NOMO-1 treated with DMSO at 0.1 percent for 48 hours (cell line): Measurements from ENCODE around the gene C6orf132.
"Not testable (repeated sequence)": the region's sequence is repeated elsewhere in the genome, so short reads cannot be mapped to it uniquely, and the experiment has no call there.

Experiments
- DNase-seq: peaks from one replicate; lab custom pipeline; 2025; ENCODE audit not compliant: unreplicated experiment; lab: John Stamatoyannopoulos, UW

Gene C6orf132, protein sequence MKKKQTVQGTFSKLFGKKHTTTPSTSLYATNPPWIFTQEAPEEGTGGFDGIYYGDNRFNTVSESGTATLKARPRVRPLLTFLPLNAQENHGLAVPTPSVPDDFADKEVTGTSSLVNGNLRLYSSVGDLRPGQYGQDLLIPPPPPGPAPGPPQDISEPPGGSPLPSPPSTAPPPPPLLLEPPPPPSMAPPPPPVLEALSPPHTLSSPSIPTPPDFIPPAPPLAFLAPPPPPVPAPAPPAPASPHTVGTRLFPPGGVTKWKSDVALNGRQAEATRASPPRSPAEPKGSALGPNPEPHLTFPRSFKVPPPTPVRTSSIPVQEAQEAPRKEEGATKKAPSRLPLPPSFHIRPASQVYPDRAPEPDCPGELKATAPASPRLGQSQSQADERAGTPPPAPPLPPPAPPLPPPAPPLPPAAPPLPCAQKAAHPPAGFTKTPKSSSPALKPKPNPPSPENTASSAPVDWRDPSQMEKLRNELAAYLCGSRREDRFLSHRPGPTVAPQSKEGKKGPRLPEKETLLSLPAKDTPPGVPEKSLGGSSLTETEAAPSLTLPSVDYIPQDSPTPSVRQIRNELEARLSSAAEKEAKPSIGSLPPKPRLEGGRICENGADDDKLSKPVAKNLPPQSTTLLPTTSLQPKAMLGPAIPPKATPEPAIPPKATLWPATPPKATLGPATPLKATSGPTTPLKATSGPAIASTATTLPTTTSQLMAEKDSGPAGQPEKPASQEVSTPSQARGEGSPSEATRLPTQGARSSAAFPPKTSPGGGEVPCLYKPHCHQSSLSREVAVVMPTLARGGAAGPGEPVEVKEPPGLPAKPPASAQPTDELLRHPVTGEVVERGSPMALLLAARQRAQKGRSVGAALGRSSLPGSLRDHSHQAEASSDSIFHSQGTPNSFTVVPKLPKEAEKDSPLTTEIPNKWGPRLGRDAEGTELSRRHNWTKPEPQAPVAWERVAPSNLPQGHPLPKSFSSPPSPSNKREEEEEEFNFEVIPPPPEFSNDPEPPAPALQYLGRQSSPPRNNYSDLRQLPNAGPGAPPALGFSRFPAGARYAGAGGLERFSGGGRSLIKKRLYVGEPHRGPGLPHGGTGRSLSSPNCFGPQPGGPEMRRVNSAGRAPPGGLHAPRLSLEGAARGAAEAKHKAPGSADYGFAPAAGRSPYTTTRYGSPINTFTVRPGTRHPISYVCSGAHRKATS

DNA sequence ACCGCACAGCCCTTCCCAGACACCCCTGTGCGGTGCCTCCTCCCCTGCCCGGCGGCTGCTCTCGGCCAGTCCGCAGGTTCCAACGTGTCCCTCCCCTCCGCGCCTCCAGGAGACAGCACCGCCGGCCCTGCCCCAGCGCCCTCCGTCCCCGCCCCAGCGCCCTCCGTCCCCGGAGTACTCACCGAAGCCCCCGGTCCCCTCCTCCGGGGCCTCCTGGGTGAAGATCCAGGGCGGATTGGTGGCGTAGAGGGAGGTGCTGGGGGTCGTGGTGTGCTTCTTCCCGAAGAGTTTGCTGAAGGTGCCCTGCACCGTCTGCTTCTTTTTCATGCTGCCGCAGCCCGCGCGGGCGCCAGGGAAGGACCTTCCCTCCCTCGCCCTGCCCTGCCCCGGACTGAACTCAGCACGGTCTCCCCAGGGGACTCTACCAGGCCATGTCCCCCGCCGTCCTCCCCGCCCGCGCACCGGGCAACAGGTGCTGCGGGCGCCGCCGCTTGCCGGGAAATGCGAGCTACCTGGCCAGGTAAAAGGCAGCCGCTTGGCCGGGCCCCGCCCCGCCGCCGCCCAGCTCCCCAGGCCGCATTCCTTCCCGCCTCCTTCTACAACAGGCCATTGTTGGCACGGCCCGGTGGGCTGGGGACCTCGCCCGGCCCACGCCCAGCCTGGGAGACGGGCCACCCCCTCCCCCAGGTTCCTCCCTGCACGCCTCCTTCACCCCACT is at the start of gene C6orf132:
Gene C6orf132, minus strand, starts transcription at position 503 of the 718 bp plus-strand sequence. Its CDS starts 176 bp downstream, at position 327.
- peak; percentile 23 for DNase-seq

DNA sequence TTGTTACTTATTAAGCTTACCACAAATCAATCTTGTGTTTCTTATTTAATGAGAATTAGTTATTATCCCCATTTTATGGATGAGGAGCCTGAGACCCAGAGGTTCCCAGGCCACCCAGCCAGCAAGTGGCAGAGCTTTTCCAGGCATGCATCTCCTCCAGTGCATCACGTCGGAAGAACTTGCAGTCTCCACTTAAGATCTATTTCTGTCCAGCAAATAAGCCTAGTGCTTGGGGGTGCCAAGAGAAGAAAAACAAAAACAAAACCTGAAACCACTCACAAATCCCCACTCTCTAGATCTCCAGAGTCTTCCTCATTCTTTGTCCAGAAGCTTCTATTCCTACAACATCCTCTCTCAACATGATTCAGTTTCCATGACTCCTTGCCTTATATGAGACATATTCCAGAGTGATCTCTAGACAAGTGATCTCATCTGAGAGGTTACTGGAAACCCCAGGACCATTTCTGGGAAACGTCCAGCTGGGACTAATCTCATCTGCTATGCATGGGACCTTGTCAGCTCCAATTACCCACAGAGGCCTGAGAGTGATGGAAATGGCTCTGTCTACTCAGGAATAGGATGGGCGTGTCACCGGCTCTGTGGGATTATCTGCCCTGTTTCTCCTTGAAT is 48.2 kb upstream of the C6orf132 start:
- no peak for DNase-seq

DNA sequence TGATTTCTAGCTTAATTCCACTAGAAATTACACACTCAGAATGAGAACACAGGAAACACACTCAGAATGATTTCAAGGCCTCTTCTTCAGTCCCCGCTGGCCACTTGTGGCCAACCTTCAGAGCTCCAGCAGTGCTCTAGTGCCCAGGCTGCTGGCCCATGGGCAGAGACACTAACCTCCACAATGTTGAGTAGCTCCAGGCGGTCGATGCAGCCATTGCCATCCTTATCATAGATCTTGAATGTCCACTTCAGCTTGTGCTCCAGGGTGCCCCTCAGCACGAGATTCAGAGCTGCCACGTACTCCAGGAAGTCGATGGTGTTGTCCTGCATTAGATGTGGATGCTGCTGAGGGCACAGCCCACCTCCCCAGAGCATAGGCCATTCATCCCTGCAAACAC is 46.0 kb upstream of the C6orf132 start:
- no peak for DNase-seq

DNA sequence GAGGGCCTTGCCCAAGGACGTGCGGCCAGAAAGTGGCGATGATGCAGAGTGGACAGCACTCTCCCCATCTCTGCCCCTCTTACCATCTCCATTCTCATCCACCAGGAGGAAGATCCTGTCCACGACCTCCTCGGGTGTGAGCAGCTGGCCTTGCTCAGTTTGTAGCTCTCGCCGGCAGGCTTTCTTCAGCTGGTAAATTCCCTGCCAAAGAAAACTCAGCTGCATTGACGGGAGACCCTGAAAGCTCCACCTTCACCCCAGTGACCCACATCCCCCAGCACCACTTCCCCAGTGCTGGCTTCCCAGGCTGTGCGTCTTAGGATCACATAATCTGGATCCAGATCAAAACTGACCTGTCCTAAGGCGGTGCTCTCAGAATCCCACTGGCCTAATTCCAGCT is 43.2 kb upstream of the C6orf132 start:
- DNase-seq = no peak

DNA sequence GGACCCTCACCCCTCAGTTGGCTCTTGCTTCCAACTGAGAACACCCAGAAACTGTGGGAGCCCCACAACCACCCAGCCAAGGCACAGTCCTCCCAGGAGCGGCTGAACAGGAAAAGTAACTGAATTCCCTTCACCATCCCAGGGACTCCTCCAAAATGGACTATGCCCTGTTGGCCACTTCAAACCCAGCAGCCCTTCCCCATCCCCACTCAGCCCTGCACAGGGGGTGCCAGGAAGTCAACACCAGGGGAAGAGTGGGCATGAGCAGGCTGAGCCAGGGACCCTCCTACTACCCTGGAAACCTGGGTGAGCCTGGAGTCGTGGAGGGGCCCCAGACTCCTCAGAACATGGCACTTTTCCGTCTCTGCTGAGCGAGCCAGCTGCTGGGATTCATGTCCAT is 42.1 kb upstream of the C6orf132 start:
- DNase-seq = no peak

DNA sequence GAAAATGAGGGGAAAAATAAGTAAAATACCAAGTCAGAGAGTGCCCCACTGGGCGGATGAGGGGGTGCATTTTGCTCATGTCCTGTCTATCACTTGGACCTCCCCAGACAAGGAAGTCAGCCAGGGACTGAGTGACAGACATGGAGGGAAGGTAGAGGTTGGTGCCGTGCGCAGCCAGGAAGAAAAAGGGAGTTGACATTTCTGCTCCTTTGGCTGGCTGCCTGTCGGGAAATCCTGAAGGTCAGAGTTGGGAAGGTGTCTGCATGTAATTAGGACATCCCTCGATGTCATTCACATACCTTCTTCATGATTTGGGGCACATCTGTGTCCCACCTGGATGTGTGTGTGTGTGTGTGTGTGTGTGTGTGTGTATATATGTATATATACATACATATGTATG is 39.7 kb upstream of the C6orf132 start:
- no peak for DNase-seq

DNA sequence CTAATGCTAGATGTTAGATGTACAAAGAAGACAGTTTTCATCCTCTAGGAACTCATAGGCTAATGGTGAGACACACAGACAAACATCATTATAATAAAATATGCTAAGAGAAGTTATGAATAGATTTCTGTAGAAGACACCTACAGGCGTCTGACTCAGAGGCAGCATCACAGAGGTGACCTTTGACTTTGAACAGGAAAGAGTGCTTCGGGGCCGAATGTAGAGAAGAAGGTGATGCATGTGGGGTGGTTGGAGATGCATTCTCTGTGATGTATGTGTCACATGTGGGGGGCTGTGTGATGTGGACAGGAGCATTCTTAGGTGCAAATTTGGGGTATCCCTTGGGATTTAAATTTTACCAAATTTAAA is 37.5 kb upstream of the C6orf132 start:
- no peak for DNase-seq

DNA sequence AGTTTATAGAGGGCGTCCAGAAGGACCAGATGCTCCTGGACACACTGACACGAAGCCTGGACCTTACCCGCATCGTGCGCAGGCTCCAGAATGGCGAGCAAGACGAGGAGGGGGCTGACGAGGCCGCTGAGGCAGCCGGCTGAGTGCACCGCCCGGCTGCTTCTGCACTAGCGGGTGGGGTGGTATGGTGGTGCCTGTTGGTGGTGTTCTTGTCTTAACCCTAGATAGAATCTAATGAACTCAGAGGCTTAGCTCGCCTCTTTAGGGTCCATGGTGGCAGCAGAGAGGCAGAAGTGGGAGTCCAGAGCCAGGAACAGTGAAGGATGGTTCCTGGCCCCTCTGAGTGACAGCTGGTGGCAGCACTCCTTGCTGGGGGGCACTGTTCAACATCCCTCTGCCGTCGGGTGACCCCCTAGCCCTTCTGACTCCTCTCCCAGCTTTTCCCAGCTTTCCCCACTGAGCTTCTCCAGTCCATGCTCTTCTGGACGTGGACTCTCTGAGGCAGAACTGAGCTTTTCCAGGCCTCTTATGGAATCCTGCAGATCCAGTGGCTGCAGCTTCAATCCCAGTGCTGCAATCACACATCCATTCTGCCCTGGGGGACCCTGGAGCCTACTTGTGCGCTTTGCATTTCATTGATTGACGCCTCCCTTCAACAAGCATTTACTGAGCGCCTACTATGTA is 37.0 kb upstream of the C6orf132 start:
- DNase-seq = no peak

DNA sequence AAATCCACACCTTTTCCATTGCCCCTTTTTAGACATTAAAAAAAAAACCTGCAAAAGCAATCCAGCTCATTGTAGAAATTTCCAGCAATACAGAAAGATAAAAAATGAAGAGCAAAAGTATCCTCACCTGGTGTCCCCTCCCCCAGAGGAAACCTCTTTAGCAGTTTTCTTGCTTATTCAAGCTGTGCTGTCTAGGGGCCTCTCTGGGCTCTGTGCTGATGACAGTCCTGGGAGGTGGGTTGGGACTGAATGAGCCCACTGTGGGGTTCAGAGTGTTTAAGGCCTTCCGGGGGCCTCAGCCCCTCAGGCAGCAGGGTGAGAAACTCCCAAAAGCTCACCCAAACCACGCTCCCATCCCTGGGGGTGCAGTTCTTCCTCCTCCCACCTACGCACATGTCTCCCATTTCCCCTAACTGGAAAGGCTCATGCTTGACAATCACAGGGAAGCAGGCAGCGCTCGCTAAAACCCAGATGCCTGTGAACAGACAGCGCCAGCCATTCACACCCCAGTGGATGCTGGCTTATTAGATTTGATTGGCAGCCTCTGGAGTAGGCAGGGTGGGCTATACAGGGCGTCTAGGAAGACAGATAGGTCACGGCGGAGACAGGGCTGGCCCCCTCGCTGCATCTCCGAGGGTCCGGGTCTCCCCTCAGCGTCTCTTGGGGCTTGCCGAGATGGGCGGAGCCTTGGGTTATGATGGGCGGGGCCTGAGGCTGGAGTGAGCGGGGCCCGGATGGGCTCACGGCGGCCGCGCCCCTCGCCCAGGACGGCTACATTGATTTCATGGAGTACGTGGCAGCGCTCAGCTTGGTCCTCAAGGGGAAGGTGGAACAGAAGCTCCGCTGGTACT is 35.3 kb upstream of the C6orf132 start:
- no peak for DNase-seq

DNA sequence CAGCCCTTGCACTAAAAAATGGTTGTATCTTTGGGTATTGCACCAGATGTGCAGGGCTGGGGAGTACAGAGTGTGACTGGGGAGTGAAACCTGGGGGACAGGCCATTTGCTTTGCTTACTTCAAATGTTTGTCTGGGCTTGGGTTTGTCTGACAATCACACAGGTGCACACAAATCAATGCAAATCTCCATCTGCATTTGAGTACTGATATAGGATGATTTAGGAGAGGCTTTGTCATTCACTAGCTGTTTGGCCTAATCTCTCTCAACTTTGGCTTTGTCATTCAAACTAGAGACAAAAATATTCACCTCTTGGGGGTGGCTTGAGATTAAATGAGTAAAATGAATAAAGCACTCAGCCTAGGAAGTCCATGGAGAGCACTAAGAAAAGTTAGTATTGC is 34.6 kb upstream of the C6orf132 start:
- DNase-seq = no peak

DNA sequence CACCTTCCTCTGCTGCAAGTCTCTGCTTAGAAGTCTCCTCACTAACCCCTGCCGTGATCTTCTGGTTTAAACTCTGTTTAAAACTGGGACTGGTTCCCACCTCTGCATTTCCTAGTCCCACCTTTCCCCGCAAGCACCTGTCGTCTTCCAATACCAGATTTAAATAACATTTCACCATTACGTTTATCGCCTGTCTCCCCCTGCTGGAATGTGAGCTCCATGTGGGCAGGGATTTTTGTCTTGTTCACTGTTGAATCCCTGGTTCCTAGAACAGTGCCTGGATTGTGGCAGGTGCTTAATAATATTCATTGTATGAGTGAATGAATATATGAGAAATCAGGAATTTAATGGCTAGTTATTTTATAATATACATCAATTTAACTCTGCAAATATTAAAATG is 33.4 kb upstream of the C6orf132 start:
- DNase-seq = no peak

DNA sequence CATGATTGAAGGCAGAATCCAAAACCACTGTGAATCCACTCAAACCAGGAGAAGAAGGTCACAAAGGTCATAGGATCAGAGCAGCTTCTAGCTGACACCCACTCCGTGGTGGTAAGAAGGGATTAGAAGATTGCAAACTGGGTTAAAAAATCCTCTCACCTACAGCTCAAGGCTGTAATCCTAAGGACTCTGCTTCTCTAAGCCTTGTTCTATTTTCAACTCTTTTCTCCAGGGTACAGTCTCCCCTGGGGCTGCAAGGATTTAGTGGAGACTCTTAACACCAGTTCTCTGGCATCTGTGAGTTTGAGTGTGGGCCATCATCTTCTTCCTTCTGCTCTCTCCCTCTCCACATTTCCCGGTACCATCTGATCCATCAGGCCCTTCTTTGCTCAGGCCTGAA is 30.7 kb upstream of the C6orf132 start, which contains the start of gene GUCA1A:
Gene GUCA1A, plus strand, starts transcription at position 264 of the 400 bp plus-strand sequence. CDS start 250 bp downstream, outside the sequence.
- DNase-seq = no peak

DNA sequence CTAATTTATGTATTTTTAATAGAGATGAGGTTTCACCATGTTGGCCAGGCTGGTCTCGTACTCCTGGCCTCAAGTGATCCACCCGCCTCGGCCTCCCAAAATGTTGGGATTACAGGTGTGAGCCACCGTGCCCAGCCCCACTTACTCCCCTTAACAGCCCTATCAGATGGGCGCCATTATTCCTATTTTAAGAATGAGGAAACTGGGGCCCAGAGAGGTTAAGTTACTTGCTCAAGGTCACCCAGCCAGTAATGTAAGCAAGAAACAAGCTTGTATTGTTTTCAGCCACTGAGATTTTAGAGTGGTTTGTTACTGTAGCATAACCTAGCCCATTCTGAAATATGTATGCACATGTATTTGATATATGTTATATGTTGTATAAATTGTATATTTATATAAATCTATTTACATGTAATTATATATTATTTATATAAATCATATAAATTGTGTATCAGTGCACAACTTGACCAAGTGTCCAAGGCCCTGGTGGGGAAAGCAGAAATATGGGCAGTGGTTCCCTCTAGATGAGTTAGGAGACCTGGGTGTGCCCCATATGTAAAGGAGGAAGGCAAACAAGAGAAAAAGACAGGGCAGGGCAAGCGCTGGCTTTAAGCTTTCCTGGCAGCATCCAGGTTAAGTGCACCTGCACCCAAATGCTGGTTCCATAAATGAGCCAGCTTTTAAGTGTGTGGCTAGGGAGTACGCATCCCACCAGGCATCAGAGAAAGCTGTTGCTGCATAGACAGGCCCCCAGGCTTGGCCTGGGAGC is 29.6 kb upstream of the C6orf132 start:
- no peak for DNase-seq

DNA sequence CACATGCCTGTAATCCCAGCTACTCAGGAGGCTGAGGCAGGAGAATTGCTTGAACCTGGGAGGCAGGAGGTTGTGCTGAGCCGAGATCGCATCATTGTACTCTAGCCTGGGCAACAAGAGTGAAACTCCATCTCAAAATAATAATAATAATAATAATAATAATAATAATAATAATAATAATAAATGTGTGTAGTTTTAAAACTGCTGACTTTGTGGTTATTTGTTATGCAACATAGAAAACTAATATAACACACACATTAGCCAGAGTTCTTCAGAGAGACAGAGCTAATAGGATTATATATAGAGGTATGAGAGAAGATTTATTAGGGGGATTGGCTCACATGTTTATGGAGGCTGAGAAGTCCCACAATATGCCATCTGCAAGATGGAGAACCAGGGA is 27.4 kb upstream of the C6orf132 start:
- not testable (repeated sequence) for DNase-seq

DNA sequence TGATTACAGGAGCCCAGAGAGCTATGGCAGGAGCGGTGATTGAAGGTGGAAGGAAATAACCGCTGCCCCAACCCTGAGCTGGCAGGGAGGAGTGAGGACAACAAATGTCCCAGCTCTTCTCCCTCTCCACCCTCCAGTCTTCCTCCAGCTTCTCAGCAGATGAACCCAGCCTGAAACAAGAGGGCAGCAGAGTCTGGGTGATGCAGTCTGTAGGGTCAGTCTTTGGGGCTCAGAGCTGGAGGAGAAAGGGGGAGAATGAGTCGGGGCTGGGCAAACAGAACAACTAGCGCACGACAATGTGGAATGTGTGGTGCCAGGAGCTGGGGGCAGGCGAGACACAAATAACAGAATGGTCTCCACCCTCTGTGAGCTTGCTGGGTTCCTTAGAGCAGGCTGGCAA is 26.2 kb upstream of the C6orf132 start:
- no peak for DNase-seq

DNA sequence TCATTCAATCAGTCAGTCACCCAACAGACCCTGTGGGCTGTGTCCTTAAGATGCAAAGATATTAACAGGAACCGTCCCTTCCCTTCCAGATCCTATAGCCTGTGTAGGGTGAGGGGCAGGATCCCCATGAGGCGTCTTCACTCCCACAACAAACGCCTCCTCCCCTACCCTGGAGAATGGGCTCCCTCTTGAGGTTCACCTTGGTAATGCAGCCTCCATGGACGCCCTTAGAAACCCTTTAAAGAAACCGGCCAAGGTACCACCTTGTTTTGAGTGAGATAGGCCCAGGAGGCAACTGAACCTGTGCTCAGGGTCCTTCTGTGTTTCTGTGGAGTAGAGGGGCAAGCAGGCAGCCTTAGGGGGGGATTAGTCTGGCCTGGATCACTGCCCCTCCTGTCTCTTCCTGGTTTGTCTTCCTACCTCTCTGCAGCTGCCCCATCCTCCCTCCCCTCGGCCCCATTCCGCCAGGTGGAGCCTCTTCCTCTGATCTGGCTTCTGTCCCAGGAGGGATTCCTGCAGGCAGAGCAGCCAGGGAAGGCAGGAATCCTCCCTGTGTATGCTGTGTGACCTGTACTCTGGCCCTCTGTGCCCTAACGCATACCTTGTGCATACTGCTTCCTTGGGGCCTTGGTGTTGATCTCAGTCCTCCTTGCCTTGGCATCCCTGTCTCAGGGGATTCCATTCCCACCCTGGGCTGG is 24.2 kb upstream of the C6orf132 start:
- peak; percentile 51 for DNase-seq

DNA sequence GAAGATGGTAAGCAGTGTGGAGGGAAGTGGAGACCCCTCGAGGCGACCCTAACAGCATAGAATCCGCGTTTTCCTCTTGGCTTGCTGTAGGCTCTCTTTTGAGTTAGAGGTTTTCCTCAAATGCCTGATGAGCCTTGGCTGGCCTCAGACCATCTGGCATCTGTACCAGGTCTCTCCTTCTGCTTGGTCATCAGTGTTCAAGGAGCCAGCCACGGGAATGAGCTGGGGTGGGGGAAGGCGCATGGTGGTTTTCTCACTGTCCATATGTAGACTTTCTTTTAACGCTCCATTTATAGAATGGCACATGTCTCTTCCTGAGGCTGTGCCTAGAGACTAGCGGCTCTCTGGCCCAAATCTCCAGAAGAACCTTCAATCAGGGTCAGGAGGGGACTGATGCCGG is 22.6 kb upstream of the C6orf132 start:
- DNase-seq = no peak
